ENCODE results near the gene UBE2G1.
"Not testable (repeated sequence)": the region's sequence is repeated elsewhere in the genome, so short reads cannot be mapped to it uniquely, and the experiment has no call there.

- not testable (repeated sequence) for TF ChIP-seq CTCF (IDR thresholded peaks at IDR 0.05); JUN (IDR thresholded peaks at IDR 0.05); BHLHE40 (IDR thresholded peaks at IDR 0.05; ENCODE audit: low read depth, low read length); REST (IDR thresholded peaks at IDR 0.05); NR3C1 (IDR thresholded peaks at IDR 0.05); EP300 (IDR thresholded peaks at IDR 0.05); PHF8 (IDR thresholded peaks at IDR 0.05; ENCODE audit: borderline replicate concordance, low read depth); USF2 (IDR thresholded peaks at IDR 0.05)
Observed at GRCh38 chr17:4255271-4255670, 111.2 kb downstream of the UBE2G1 start.
